Breast epithelium (tissue), 4 donors: ENCODE data around the gene TPK1. TPM values are rescaled to one million over a fixed set of nuclear protein-coding genes. Genes with fewer than 3 reads are reported as not detected.

Experiments used
- DNase-seq, 2 donors: peaks; one replicate each; pipeline ENCODE4 v3.0.0-alpha.2; 2019; ENCODE audit warnings: low spot score in 2 of 2
- H3K27ac ChIP-seq, 2 donors: fragments of 200-600 bp; sonication (generic) in 1 of 2; one replicate each; pipeline ENCODE4 v1.5.1; 2016 to 2019; ENCODE audit warnings: mild to moderate bottlenecking in 1 of 2
- H3K27me3 ChIP-seq, 2 donors: fragments of 200-600 bp; sonication (generic) in 1 of 2; one replicate each; pipeline versions ENCODE4 v1.5.1 to v1.6.0; 2017 to 2019; ENCODE audit warnings: control low read depth in 1 of 2, mild to moderate bottlenecking in 1 of 2
- H3K36me3 ChIP-seq: fragments of 200-600 bp; one replicate; pipeline ENCODE4 v1.5.1; 2019
- H3K4me1 ChIP-seq, 2 donors: fragments of 200-600 bp; sonication (generic); one replicate each; pipeline ENCODE4 v1.5.1; 2016 to 2019; ENCODE audit warnings: control low read depth in 1 of 2
- H3K4me3 ChIP-seq, 3 donors: fragments of 200-600 bp; sonication (generic); 1 replicate in 2 of 3; 2 replicates in 1 of 3; pipeline ENCODE4 v1.5.1; 2016 to 2019; ENCODE audit warnings: mild to moderate bottlenecking in 3 of 3, moderate library complexity in 2 of 3
- H3K9me3 ChIP-seq, 2 donors: fragments of 200-600 bp; sonication (generic) in 1 of 2; one replicate each; pipeline ENCODE4 v1.5.1; 2016 to 2019; ENCODE audit warnings: control low read depth in 1 of 2
- CTCF ChIP-seq, 3 donors: fragments of 450-650 bp; IDR thresholded peaks; one replicate each; pipeline ENCODE4 v1.5.1; 2016 to 2017; ENCODE audit warnings: antibody characterized with exemption in 3 of 3, mild to moderate bottlenecking in 3 of 3, moderate library complexity in 3 of 3
- POLR2A ChIP-seq: fragments of 450-650 bp; IDR thresholded peaks from one replicate; pipeline ENCODE4 v1.6.1; 2016; ENCODE audit warnings: antibody characterized with exemption, mild to moderate bottlenecking, moderate library complexity
- POLR2AphosphoS5 ChIP-seq, 3 donors: sonication (generic); formaldehyde crosslinking; IDR thresholded peaks; one replicate each; pipeline ENCODE4 v1.6.1; 2017; ENCODE audit warnings: antibody characterized with exemption in 3 of 3
- intact Hi-C: fragments of 100-400 bp; cut with DNase I; formaldehyde crosslinking; loops from one replicate; pipeline ENCODE4 v1.15.1; 2023; ENCODE audit warnings: low total_unique reads
- total RNA-seq, 3 donors: library from RNA; depleted of rRNA; stranded (reverse); fragments of >200 nt; gene quantifications; one replicate each; pipeline ENCODE4 v1.1.0, GENCODE V29; 2016

TPK1 gene
- total RNA-seq, 3 donors from 2014 or later = 4.8 to 9.8 (median 7.9) TPM

GRCh38 chr7:144665689-144666381 is 170.0 kb downstream of the TPK1 start:
- intact Hi-C loops = no loop called here
- Histone ChIP-seq H3K4me3 (no peak overlapping the region), H3K4me1 (no peaks in the 10 kb centered on the region), H3K27me3 (no peaks in the 10 kb centered on the region), H3K9me3 (no peaks in the 10 kb centered on the region), H3K27ac (no peak overlapping the region), H3K36me3 (no peaks in the 10 kb centered on the region)
- no peak for DNase-seq
- TF ChIP-seq POLR2A = no peak
- TF ChIP-seq POLR2AphosphoS5 (IDR thresholded peaks at IDR 0.05) = no peak
- no peak for TF ChIP-seq CTCF (IDR thresholded peaks at IDR 0.05)

GRCh38 chr7:144659211-144659610 is 176.6 kb downstream of the TPK1 start:
- H3K36me3 ChIP-seq = no peaks in the 10 kb centered on the region
- H3K27me3 ChIP-seq = no peaks in the 10 kb centered on the region
- H3K27ac ChIP-seq = no peak overlapping the region
- H3K9me3 ChIP-seq = no peaks in the 10 kb centered on the region
- DNase-seq = no peak
- no peaks in the 10 kb centered on the region for H3K4me1 ChIP-seq
- no peak overlapping the region for H3K4me3 ChIP-seq
- TF ChIP-seq POLR2A (no peak), POLR2AphosphoS5 (IDR thresholded peaks at IDR 0.05) (no peak), CTCF (IDR thresholded peaks at IDR 0.05) (no peak)
- intact Hi-C loops = no loop called here

GRCh38 chr7:144656965-144657517 is 178.8 kb downstream of the TPK1 start:
- H3K9me3 ChIP-seq = no peaks in the 10 kb centered on the region
- intact Hi-C loops = no loop called here
- no peak for TF ChIP-seq CTCF (IDR thresholded peaks at IDR 0.05)
- TF ChIP-seq POLR2AphosphoS5 (IDR thresholded peaks at IDR 0.05) = no peak
- no peak for TF ChIP-seq POLR2A
- no peak for DNase-seq
- no peak overlapping the region for H3K27ac ChIP-seq
- H3K36me3 ChIP-seq = no peaks in the 10 kb centered on the region
- H3K4me3 ChIP-seq = no peak overlapping the region
- H3K27me3 ChIP-seq = no peaks in the 10 kb centered on the region
- H3K4me1 ChIP-seq = no peaks in the 10 kb centered on the region

GRCh38 chr7:144653449-144653848 is 182.4 kb downstream of the TPK1 start:
- Histone ChIP-seq H3K27ac (no peak overlapping the region), H3K36me3 (no peaks in the 10 kb centered on the region), H3K4me3 (no peak overlapping the region), H3K4me1 (no peaks in the 10 kb centered on the region), H3K27me3 (no peaks in the 10 kb centered on the region), H3K9me3 (peaks cover 0 to 10% of the 10 kb centered on the region in 2 donors)
- no peak for DNase-seq
- TF ChIP-seq POLR2A = no peak
- intact Hi-C loops = no loop called here

GRCh38 chr7:144650439-144650838 is 185.4 kb downstream of the TPK1 start:
- Histone ChIP-seq H3K27ac (no peak overlapping the region), H3K4me1 (no peaks in the 10 kb centered on the region), H3K9me3 (peaks cover 0 to 10% of the 10 kb centered on the region in 2 donors), H3K4me3 (no peak overlapping the region), H3K27me3 (no peaks in the 10 kb centered on the region), H3K36me3 (no peaks in the 10 kb centered on the region)
- DNase-seq = no peak
- TF ChIP-seq POLR2A = no peak
- no peak for TF ChIP-seq CTCF (IDR thresholded peaks at IDR 0.05)
- TF ChIP-seq POLR2AphosphoS5 (IDR thresholded peaks at IDR 0.05) = no peak
- intact Hi-C loops = no loop called here
